Neuronal stem cell (in vitro differentiated cells): ENCODE measurements around the gene RPL13.

Source experiments
- DNase-seq: peaks from one replicate; pipeline ENCODE4 v3.0.0-alpha.2; 2013; ENCODE audit warnings: low spot score
- H2AFZ ChIP-seq: one replicate; pipeline ENCODE4 v1.6.1; 2013; ENCODE audit warnings: mild to moderate bottlenecking, low read length, inconsistent platforms
- H2AK5ac ChIP-seq: 2 replicates; pipeline ENCODE4 v1.6.1; 2013; ENCODE audit warnings: low read depth, mild to moderate bottlenecking, inconsistent platforms, low read length, moderate library complexity, mixed read lengths
- H2BK120ac ChIP-seq: 2 replicates; pipeline ENCODE4 v1.6.1; 2013; ENCODE audit warnings: low read depth, mild to moderate bottlenecking, inconsistent platforms, low read length, moderate library complexity, mixed read lengths
- H2BK12ac ChIP-seq: one replicate; pipeline ENCODE4 v1.6.1; 2013; ENCODE audit warnings: low read length, inconsistent platforms
- H2BK15ac ChIP-seq: 2 replicates; pipeline ENCODE4 v1.6.1; 2013; ENCODE audit warnings: mild to moderate bottlenecking, low read length, inconsistent platforms, mixed read lengths
- H2BK5ac ChIP-seq: one replicate; pipeline ENCODE4 v1.6.1; 2013; ENCODE audit warnings: inconsistent platforms, mild to moderate bottlenecking, low read length, moderate library complexity
- H3K14ac ChIP-seq: one replicate; pipeline ENCODE4 v1.6.1; 2013; ENCODE audit warnings: low read length, inconsistent platforms
- H3K18ac ChIP-seq: 2 replicates; pipeline ENCODE4 v1.6.1; 2013; ENCODE audit warnings: low read length, inconsistent platforms
- H3K23ac ChIP-seq: 2 replicates; pipeline ENCODE4 v1.6.1; 2013; ENCODE audit warnings: low read depth, mild to moderate bottlenecking, mixed read lengths, low read length, inconsistent platforms; ENCODE audit not compliant: poor library complexity
- H3K27ac ChIP-seq: replicated peaks from 3 replicates; pipeline ENCODE4 v1.5.1; 2013; ENCODE audit warnings: low read length, inconsistent platforms
- H3K27me3 ChIP-seq, 3 experiments: 2 replicates each; pipeline ENCODE4 v1.6.1; 2013; ENCODE audit warnings: low read length in 3 of 3, mild to moderate bottlenecking in 2 of 3, inconsistent platforms in 1 of 3, low read depth in 1 of 3, mixed read lengths in 1 of 3, moderate library complexity in 1 of 3; ENCODE audit not compliant: control insufficient read depth in 3 of 3, insufficient read depth in 3 of 3
- H3K36me3 ChIP-seq, 2 donors: replicated peaks in 1 of 2; 2 replicates each; pipeline ENCODE4 v1.6.1; 2013; ENCODE audit warnings: low read length in 2 of 2; ENCODE audit not compliant: control insufficient read depth in 2 of 2, insufficient read depth in 2 of 2
- H3K4ac ChIP-seq: 2 replicates; pipeline ENCODE4 v1.6.1; 2013; ENCODE audit warnings: inconsistent platforms, mild to moderate bottlenecking, low read length, moderate library complexity
- H3K4me1 ChIP-seq, 2 donors: 1 replicate in 1 of 2; 2 replicates in 1 of 2; pipeline ENCODE4 v1.6.1; 2013; ENCODE audit warnings: low read length in 2 of 2, low read depth in 1 of 2; ENCODE audit not compliant: control insufficient read depth in 2 of 2, insufficient read depth in 1 of 2
- H3K4me2 ChIP-seq: one replicate; pipeline ENCODE4 v1.6.1; 2013; ENCODE audit warnings: mild to moderate bottlenecking, low read length, inconsistent platforms; ENCODE audit not compliant: insufficient read depth, poor library complexity, severe bottlenecking
- H3K4me3 ChIP-seq, 2 donors: 2 replicates each; pipeline ENCODE4 v1.5.1; 2013; ENCODE audit warnings: low read length in 2 of 2, mild to moderate bottlenecking in 2 of 2, inconsistent platforms in 1 of 2, moderate library complexity in 1 of 2
- H3K79me1 ChIP-seq: one replicate; pipeline ENCODE4 v1.6.1; 2013; ENCODE audit warnings: low read depth, mild to moderate bottlenecking, inconsistent platforms, low read length, moderate library complexity
- H3K9ac ChIP-seq: one replicate; pipeline ENCODE4 v1.6.1; 2013; ENCODE audit warnings: mild to moderate bottlenecking, low read depth, low read length, inconsistent platforms; ENCODE audit not compliant: poor library complexity
- H3K9me3 ChIP-seq, 2 donors: replicated peaks in 1 of 2; 2 replicates each; pipeline versions ENCODE3 to v1.6.1; 2013; ENCODE audit warnings: low read length in 2 of 2, mild to moderate bottlenecking in 2 of 2, inconsistent platforms in 1 of 2, low read depth in 1 of 2, mixed read lengths in 1 of 2, moderate library complexity in 1 of 2; ENCODE audit not compliant: control insufficient read depth in 2 of 2, insufficient read depth in 1 of 2
- H4K8ac ChIP-seq: one replicate; pipeline ENCODE4 v1.6.1; 2013; ENCODE audit warnings: low read depth, mild to moderate bottlenecking, inconsistent platforms, low read length, moderate library complexity
- H4K91ac ChIP-seq: one replicate; pipeline ENCODE4 v1.6.1; 2013; ENCODE audit warnings: low read length, low read depth, mild to moderate bottlenecking, inconsistent platforms; ENCODE audit not compliant: poor library complexity
- WGBS, 2 donors: extraction: QIAGEN DNeasy Blood & Tissue Kit; methylation state at CpG; one replicate each; pipeline ENCODE4 v1.1.7; 2013; ENCODE audit warnings: missing lambda C conversion rate in 2 of 2, mixed read lengths in 1 of 2; ENCODE audit not compliant: insufficient read length in 2 of 2, insufficient replicate concordance in 1 of 2; ENCODE audit errors: extremely low coverage in 2 of 2; 5-methylcytosine and 5-hydroxymethylcytosine counted together

Gene RPL13

DNA sequence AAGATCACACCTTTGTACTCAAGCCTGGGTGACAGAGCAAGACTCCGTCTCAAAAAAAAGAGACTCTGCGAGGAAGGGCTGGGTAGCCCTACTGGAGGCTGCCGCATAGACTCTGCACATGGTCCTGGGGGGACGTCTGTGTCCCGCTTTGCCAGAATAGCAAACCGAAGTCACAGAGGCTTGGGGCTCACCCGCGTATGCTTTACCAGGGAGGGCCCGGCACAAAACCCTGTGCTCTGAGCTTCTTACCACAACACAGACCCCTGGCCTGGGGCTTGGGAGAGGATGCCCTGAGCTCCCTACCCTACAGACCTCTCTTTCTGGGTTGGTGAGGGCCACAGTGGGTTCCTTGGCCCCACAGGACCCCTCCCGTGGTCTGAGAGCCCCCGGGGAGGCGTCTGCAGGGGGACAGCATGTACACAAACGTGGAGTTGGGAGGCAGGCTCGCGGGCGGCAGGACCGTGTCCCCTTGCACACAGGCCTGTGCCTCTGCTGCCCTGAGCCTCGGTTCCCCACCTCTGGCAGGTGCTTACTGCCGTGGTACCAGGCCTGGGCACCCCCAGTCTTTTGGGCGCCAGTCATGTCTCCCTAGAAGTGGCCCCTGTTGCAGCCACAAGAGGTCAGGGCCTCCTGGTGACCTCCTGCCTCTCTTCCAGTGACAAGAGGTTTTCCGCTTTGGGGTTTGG is 28.9 kb downstream of the RPL13 start:
- H3K36me3 ChIP-seq: no peaks in the 10 kb centered on the region
- H3K4me3 ChIP-seq: no peak overlapping the region
- H3K4ac ChIP-seq: no peak overlapping the region
- H4K8ac ChIP-seq: no peak overlapping the region
- peak overlapping the region; percentile 55 for H3K23ac ChIP-seq
- no peaks in the 10 kb centered on the region for H3K27me3 ChIP-seq
- no peak overlapping the region for H2BK120ac ChIP-seq
- no peak overlapping the region for H3K9ac ChIP-seq
- no peak overlapping the region for H3K27ac ChIP-seq
- no peak overlapping the region for H2BK5ac ChIP-seq
- WGBS, 2 donors: no CpG with 5 or more reads among the region's 21 CpGs
- peaks cover 0 to 5% of the 10 kb centered on the region in 2 donors for H3K4me1 ChIP-seq
- no peak for DNase-seq
- no peak overlapping the region for H2AFZ ChIP-seq
- H4K91ac ChIP-seq: no peak overlapping the region
- H3K18ac ChIP-seq: peak overlapping the region; percentile 57
- no peaks in the 10 kb centered on the region for H3K79me1 ChIP-seq
- peak overlapping the region; percentile 75 for H2AK5ac ChIP-seq
- H3K9me3 ChIP-seq: no peaks in the 10 kb centered on the region
- H3K4me2 ChIP-seq: no peak overlapping the region
- H2BK15ac ChIP-seq: no peak overlapping the region
- H3K14ac ChIP-seq: no peak overlapping the region
- H2BK12ac ChIP-seq: no peak overlapping the region

DNA sequence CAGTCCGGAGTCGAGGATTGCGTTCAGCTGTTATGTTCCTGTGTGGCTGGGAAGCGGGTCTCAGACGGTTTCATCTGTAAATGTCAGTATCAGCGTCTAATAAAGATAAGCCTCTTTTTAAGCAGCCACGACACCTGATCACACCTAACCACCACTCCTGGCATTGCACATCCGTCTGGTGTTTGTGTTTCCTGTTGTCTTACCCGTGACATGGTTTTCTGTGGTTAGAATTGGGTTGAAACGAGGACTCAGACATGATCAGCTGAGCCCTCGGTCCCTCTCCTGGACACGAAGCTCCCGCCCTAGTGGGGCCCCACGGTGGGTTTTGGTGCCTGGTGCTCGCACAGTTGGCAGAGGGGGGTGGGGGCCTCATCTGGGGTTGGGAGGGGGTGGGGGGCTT is 33.4 kb downstream of the RPL13 start:
- Histone ChIP-seq H3K36me3 (no peaks in the 10 kb centered on the region), H3K79me1 (no peaks in the 10 kb centered on the region), H4K8ac (no peak overlapping the region), H3K23ac (no peak overlapping the region), H3K18ac (no peak overlapping the region), H3K4ac (no peak overlapping the region), H4K91ac (no peak overlapping the region), H2BK5ac (no peak overlapping the region), H2BK15ac (no peak overlapping the region), H2BK12ac (no peak overlapping the region), H3K9me3 (peaks cover 0 to 3% of the 10 kb centered on the region in 2 donors), H2AK5ac (peak overlapping the region; percentile 63), H3K4me3 (no peak overlapping the region), H2AFZ (no peak overlapping the region), H3K27ac (no peak overlapping the region), H2BK120ac (no peak overlapping the region), H3K27me3 (no peaks in the 10 kb centered on the region), H3K9ac (no peak overlapping the region), H3K14ac (no peak overlapping the region), H3K4me1 (peaks cover 0 to 3% of the 10 kb centered on the region in 2 donors), H3K4me2 (no peak overlapping the region)
- WGBS, 2 donors: no CpG with 5 or more reads among the region's 15 CpGs
- no peak for DNase-seq

DNA sequence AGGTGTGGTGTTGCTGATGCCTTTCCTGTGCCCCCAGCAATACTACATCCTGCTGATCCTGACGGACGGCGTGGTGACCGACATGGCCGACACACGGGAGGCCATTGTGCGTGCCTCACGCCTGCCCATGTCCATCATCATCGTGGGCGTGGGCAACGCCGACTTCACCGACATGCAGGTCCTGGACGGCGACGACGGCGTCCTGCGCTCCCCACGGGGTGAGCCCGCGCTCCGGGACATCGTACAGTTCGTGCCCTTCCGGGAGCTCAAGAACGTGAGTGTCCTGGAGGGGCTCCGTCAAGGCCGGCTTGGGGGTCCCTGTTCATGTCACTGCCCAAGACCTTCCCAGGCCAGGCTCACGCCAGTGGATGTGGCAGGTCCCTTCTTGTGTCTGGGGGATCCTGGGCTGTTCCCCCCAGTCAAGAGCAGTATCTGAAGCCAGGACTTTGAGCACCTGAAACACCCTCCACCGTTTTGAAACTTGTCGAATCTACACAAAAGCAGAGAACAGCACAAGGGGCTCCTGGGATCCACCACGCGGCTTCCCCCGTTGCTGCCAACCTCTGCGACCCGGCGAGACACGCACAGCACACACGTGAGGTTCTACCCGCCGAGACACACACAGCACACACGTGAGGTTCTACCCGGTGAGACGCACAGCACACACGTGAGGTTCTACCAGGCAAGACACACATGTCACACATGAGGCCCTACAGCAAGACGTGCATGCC is 35.0 kb downstream of the RPL13 start:
- Histone ChIP-seq H3K27me3 (no peaks in the 10 kb centered on the region), H3K4me3 (peak overlapping the region in 1 of 2 donors; percentile 45), H2BK15ac (no peak overlapping the region), H3K4ac (no peak overlapping the region), H4K8ac (no peak overlapping the region), H3K4me2 (no peak overlapping the region), H2BK120ac (no peak overlapping the region), H3K9ac (no peak overlapping the region), H3K18ac (peak overlapping the region; percentile 41), H3K9me3 (peaks cover 0 to 3% of the 10 kb centered on the region in 2 donors), H3K79me1 (no peaks in the 10 kb centered on the region), H3K14ac (peak overlapping the region; percentile 44), H2AK5ac (peak overlapping the region; percentile 19), H3K36me3 (no peaks in the 10 kb centered on the region), H2AFZ (no peak overlapping the region), H3K23ac (peak overlapping the region; percentile 96), H2BK5ac (peak overlapping the region; percentile 39), H2BK12ac (no peak overlapping the region), H4K91ac (no peak overlapping the region), H3K27ac (no peak overlapping the region), H3K4me1 (peaks cover 6 to 14% of the 10 kb centered on the region in 2 donors)
- no CpG with 5 or more reads among the region's 47 CpGs for WGBS, 2 donors
- no peak for DNase-seq

DNA sequence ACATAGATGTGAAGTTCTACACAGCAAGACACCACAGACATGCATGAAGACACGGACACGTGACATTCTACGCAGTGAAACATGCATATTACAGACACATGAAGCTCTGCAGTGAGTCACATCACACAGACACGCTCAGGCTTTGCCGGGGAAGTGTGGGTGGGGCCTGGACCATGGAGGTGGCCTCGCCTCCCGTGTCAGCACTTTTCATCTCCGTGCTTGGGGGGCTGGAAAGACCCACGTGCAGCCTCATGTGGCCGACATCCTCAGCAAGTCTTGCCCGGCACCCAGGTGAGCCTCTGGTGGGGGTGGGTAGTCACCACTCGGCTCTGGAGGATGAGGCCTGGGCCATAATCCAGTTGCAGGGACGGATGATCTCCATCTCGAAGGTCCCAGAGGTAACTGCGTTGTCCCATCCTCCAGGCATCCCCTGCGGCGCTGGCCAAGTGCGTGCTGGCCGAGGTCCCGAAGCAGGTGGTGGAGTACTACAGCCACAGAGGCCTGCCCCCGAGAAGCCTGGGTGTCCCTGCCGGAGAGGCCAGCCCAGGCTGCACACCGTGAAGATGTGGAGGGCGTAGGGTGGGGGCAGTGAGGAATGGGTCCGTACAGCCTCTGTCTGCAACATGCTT is 35.7 kb downstream of the RPL13 start:
- Histone ChIP-seq H3K27me3 (no peaks in the 10 kb centered on the region), H2AFZ (no peak overlapping the region), H2BK5ac (peak overlapping the region; percentile 77), H4K91ac (no peak overlapping the region), H3K36me3 (no peaks in the 10 kb centered on the region), H2BK12ac (peak overlapping the region; percentile 50), H2BK120ac (no peak overlapping the region), H3K4me2 (no peak overlapping the region), H3K23ac (peak overlapping the region; percentile 40), H3K18ac (peak overlapping the region; percentile 5), H3K27ac (no peak overlapping the region), H3K4me3 (peak overlapping the region in 1 of 2 donors; percentile 45), H3K9ac (no peak overlapping the region), H2AK5ac (peak overlapping the region; percentile 45), H4K8ac (no peak overlapping the region), H3K79me1 (no peaks in the 10 kb centered on the region), H3K9me3 (peaks cover 0 to 3% of the 10 kb centered on the region in 2 donors), H2BK15ac (no peak overlapping the region), H3K4me1 (peaks cover 6 to 19% of the 10 kb centered on the region in 2 donors), H3K4ac (no peak overlapping the region), H3K14ac (no peak overlapping the region)
- no peak for DNase-seq
- WGBS, 2 donors: no CpG with 5 or more reads among the region's 25 CpGs
